Measurements from ENCODE around the gene PTPRO.

Gene PTPRO

GRCh38 chr12:15563663-15564062 lies 241.4 kb downstream of the PTPRO start:
- no peak for FAIRE-seq

- no peak for FAIRE-seq
Observed at GRCh38 chr12:15574353-15574752, 252.0 kb downstream of the PTPRO start.

- no peak for FAIRE-seq
Observed at GRCh38 chr12:15575671-15576541, 253.6 kb downstream of the PTPRO start.

- FAIRE-seq: no peak
Observed at GRCh38 chr12:15580431-15580830, 258.1 kb downstream of the PTPRO start.

- FAIRE-seq: no peak
Observed at GRCh38 chr12:15581006-15581405, 258.7 kb downstream of the PTPRO start.

GRCh38 chr12:15583804-15584203 lies 261.5 kb downstream of the PTPRO start:
- no peak for FAIRE-seq

- peak; percentile 57 for FAIRE-seq
Observed at GRCh38 chr12:15584366-15585041, 262.2 kb downstream of the PTPRO start.

- FAIRE-seq: no peak
Observed at GRCh38 chr12:15589328-15590032, 267.2 kb downstream of the PTPRO start.

- peak; percentile 91 for FAIRE-seq
Observed at GRCh38 chr12:15590180-15590826, 268.0 kb downstream of the PTPRO start.

GRCh38 chr12:15591811-15592210 lies 269.5 kb downstream of the PTPRO start:
- FAIRE-seq: no peak

GRCh38 chr12:15592934-15593333 lies 270.6 kb downstream of the PTPRO start:
- no peak for FAIRE-seq

- no peak for FAIRE-seq
Observed at GRCh38 chr12:15596174-15596573, 273.9 kb downstream of the PTPRO start.

GRCh38 chr12:15597125-15597830 lies 275.0 kb downstream of the PTPRO start:
- no peak for FAIRE-seq

GRCh38 chr12:15599266-15600037 lies 277.1 kb downstream of the PTPRO start:
- FAIRE-seq: no peak

- FAIRE-seq: no peak
Observed at GRCh38 chr12:15600223-15600935, 278.1 kb downstream of the PTPRO start.

GRCh38 chr12:15601210-15601800 lies 279.0 kb downstream of the PTPRO start:
- no peak for FAIRE-seq

- FAIRE-seq: no peak
Observed at GRCh38 chr12:15602051-15602672, 279.9 kb downstream of the PTPRO start.

- no peak for FAIRE-seq
Observed at GRCh38 chr12:15603474-15604085, 281.3 kb downstream of the PTPRO start.

- no peak for FAIRE-seq
Observed at GRCh38 chr12:15605881-15606590, 283.7 kb downstream of the PTPRO start.
